Measurements from ENCODE around the gene HNRNPAB.

DNA sequence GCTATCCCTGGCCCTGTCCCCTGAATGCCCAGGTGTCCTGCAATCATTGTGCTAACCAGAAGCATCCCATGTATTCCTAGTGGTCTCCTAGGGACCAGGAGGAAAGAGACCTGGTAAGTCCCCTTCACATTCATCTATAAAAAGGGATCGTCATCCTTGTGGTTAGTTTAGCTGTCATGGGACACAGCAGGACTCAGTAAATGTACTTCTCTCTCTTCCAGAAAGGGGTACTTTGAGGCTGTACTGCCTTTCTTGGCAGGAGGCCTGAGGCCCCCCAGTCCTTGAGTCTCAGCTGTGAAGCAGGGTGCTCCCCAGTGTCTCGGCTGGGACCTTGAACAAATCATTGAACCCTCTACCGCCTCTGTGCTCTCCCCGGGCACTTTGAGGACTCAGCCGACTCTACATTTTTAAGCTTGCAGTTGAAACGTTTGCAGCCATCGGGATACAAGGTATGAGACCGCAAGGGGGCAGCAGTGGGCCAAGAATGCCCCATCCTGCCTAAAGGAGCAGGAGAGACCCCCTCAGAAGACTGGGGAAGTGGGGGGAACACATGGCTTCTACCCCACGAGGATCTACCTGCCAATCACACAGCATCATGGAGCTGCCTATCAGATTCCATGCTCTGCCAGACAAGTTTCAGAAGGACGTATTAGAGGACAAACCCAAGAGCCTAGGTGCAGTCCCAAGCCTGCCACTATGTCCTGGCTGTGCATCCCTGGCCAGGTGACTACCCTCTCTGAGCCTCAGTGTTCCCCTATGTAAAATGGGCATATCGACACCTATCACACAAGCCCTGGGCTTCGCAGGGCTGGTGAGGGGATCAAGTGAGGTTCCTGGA lies 30.6 kb downstream of the HNRNPAB start:
- TF ChIP-seq POLR2AphosphoS5 (IDR thresholded peaks at IDR 0.05) (no peak), CTCF (IDR thresholded peaks at IDR 0.05) (peak; percentile 39 to 63 (median 45)), EP300 (IDR thresholded peaks at IDR 0.05) (no peak)
